ENCODE data around the gene RAB27A. TPM values are rescaled to one million over a fixed set of nuclear protein-coding genes. Genes with fewer than 3 reads are reported as not detected.
"Not testable (repeated sequence)": the region's sequence is repeated elsewhere in the genome, so short reads cannot be mapped to it uniquely, and the experiment has no call there.

The RAB27A gene
- total and polyA plus RNA-seq, 2 of the 8 experiments (the other 6 are each of a cell fraction or from before 2014, with no cell fraction given) = 2.3 to 6.5 TPM

GRCh38 chr15:55253580-55253979 lies 36.0 kb downstream of the RAB27A start (continued):
- no peak for TF ChIP-seq SP1 (IDR thresholded peaks at IDR 0.05; ENCODE audit: low read depth, low read length)
- no peak for TF ChIP-seq GABPA (IDR thresholded peaks at IDR 0.05; ENCODE audit: borderline replicate concordance, insufficient read depth, low read length)
- no peak for TF ChIP-seq TBP (IDR thresholded peaks at IDR 0.05; ENCODE audit: low read depth, low read length)
- TF ChIP-seq TEAD4 (IDR thresholded peaks at IDR 0.05; ENCODE audit: low read depth, low read length) = no peak

- not testable (repeated sequence) for H3K4me3 ChIP-seq (ENCODE audit: extremely low read depth in 1 of 4, insufficient read depth in 2 of 4, low read depth in 3 of 4, low read length in 4 of 4); H3K4ac ChIP-seq (replicated peaks; ENCODE audit: insufficient read length, low read depth, low read length); H4K91ac ChIP-seq (replicated peaks; ENCODE audit: insufficient read length, low read length); H3K79me1 ChIP-seq (ENCODE audit: low read depth, low read length); H3K9ac ChIP-seq (replicated peaks in 1 of 4; ENCODE audit: extremely low read depth in 1 of 4, low read depth in 3 of 4, low read length in 3 of 4); H4K8ac ChIP-seq (ENCODE audit: extremely low read depth, insufficient read depth, low read length); H2BK15ac ChIP-seq (ENCODE audit: low read length); H3K4me2 ChIP-seq (ENCODE audit: insufficient read depth in 1 of 2, low read depth in 2 of 2, low read length in 2 of 2); H2AFZ ChIP-seq (ENCODE audit: low read length); H2AK5ac ChIP-seq (ENCODE audit: low read depth, low read length); H3K27ac ChIP-seq (ENCODE audit: low read depth, low read length); H4K20me1 ChIP-seq (replicated peaks in 1 of 2; ENCODE audit: control insufficient read depth in 1 of 2, insufficient read depth in 2 of 2, low read length in 2 of 2); H4K5ac ChIP-seq (ENCODE audit: insufficient read length, low read depth, low read length); DNase-seq (ENCODE audit: low read depth in 1 of 2, low spot score in 2 of 2); H3K27me3 ChIP-seq (replicated peaks in 1 of 4; ENCODE audit: control insufficient read depth in 3 of 4, extremely low read depth in 1 of 4, insufficient read depth in 3 of 4, low read length in 3 of 4); H2BK5ac ChIP-seq (ENCODE audit: low read depth, low read length); H3K23ac ChIP-seq (ENCODE audit: insufficient read length); FAIRE-seq; H3K36me3 ChIP-seq (ENCODE audit: control insufficient read depth in 2 of 4, insufficient read depth in 4 of 4, low read length in 3 of 4); H3K23me2 ChIP-seq (ENCODE audit: low read depth, low read length); H3K4me1 ChIP-seq (replicated peaks in 1 of 4; ENCODE audit: control insufficient read depth in 3 of 4, insufficient read depth in 4 of 4, low read length in 3 of 4); H3K79me2 ChIP-seq (ENCODE audit: control insufficient read depth in 1 of 2, insufficient read depth in 2 of 2, low read length in 2 of 2); H3K14ac ChIP-seq (ENCODE audit: insufficient read length); H3K9me3 ChIP-seq (ENCODE audit: insufficient read depth in 2 of 2, low read depth in 1 of 2, low read length in 1 of 2); H3K18ac ChIP-seq (ENCODE audit: extremely low read depth, low read length); H2BK20ac ChIP-seq (ENCODE audit: low read length); H2BK120ac ChIP-seq (replicated peaks; ENCODE audit: low read depth, low read length); H2BK12ac ChIP-seq (ENCODE audit: low read depth, low read length); H3K56ac ChIP-seq (replicated peaks; ENCODE audit: insufficient read length, low read depth, low read length)
- ChIA-PET CTCF (ENCODE audit: partially characterized antibody) (interaction anchor here (0.6 kb wide), 1 partner anchor 257 kb away, joined by 3 read pairs; no protein-coding TSS in a partner anchor), POLR2A (ENCODE audit: partially characterized antibody) (interaction anchor here (1.3 kb wide), 1 partner anchor 11 kb away, joined by 4 read pairs; no protein-coding TSS in a partner anchor)
- 89% methylated on average over 8 of the region's 8 CpGs; no CpG with 5 or more reads in 1 of the 2 experiments for WGBS, 2 experiments (ENCODE audit: extremely low coverage in 1 of 2, insufficient coverage in 1 of 2, insufficient read length in 1 of 2, insufficient replicate concordance in 2 of 2, low coverage in 1 of 2, low lambda C conversion rate in 2 of 2, missing lambda C conversion rate in 1 of 2)
Measured at GRCh38 chr15:55252201-55252600, 37.4 kb downstream of the RAB27A start.
